Measurements from ENCODE around the gene UBLCP1.

Gene UBLCP1

DNA sequence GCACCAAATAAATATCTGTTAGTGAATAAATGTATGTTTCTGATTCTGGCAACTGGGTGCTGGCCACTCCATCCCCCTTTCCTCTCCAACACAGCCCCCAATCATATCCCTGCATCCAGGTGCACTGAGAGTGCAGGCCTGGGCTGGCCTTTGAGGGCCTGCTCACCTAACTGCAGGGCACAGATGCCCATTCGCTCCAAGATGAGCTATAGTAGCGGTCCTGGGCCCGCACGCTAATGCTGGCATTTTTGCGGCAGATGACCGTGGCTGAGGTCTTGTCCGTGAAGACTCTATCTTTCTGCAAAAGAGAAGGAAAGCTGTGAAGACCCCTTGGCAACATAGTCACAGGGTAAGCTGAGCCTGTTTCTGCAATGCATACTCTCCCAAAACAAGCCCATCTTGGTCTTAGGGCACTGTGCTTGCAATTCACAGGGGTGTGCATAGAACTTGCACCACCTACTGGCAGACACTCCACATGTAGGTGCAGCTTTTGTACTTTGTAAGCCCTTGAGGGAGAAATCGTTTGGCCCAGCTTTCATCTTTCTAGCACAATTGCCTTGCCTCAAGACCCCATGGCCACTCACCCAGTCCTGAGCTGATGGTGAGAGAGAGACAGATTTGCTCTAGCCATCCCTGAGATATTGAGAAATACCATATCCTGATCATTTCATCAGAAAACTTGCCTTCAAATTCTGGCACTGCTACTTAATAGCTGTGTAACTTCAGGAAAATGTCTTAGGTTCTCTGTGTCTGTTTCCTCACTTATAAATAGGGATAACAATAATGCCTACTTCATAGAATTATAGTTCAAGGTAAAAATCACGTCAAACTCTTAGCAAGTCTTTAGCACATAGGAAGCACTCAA is 53.7 kb downstream of the UBLCP1 start:
- DNase-seq, result no peak

DNA sequence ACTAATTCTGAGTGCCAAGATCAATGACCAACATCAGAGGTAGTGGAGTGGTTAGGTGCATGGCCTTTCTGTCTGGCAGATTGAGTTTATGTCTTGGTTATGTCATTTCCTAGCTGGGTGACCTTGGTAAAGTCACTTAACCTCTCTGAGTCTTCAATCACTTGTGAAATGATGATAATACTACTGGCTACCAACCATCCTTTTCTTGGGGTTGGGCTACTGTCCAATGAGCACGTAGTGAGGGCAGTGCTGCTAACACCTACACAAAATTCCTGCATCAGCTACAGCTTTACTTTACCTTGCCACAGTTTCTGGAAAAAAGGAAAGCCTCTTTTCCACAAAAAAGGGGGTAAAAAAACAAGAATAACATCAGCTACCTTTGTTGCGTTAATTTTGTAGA is 54.8 kb downstream of the UBLCP1 start:
- no peak for DNase-seq

DNA sequence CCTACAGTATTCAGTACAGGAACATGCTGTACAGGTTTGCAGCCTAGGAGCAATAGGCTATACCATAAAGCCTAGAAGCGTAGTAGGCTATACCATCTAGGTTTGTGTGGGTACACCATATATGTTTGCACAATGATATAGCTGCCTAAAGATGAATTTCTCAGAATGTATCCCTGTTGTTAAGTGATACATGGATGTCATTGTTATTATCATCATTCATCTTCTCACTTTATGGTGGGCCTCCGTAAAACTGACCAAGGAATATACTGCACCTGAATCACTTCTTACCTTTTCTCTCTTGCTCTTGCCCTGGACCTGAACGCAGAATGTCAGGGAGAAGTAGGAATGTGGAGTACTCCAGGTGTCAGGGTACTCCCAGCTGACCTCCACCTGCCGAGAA is 55.4 kb downstream of the UBLCP1 start:
- DNase-seq, result no peak

DNA sequence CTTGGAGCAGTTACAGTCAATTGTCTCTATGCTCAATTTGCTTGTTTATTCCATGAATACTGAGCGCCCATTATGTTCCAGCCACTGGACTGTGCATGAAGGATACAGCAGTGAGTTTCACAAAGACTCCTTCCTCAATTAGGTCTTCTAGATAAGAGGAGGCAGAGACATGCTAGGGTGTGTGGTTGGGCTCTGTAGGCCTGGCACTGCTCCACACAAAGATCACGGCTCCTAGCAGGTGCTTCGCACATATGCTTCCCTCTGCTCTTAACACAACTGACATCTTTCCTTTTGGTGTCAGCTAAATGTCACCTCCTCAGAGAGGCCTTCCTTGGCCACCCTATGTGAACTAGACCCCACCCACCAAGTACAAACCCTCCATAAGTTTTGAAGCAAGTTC is 56.3 kb downstream of the UBLCP1 start:
- no peak for DNase-seq

DNA sequence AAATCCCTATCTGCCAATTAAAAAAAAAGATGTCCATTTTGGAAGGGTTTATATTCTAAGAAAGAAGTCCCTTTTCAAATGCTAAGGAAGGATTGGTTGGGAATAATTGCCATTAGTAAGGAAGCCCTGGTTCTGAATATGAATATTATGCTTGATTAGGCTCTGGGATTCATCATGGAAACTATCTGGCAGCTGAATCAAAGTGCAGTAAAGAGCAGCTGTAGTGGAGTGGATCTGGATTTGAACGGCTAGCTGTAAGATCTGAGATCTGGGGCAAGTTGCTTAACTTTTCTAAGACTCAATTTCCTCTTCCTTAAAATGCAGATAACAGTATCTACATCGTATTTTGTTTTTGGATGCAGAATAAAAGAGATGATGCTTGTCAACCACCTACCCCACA is 56.7 kb downstream of the UBLCP1 start:
- DNase-seq, result no peak

DNA sequence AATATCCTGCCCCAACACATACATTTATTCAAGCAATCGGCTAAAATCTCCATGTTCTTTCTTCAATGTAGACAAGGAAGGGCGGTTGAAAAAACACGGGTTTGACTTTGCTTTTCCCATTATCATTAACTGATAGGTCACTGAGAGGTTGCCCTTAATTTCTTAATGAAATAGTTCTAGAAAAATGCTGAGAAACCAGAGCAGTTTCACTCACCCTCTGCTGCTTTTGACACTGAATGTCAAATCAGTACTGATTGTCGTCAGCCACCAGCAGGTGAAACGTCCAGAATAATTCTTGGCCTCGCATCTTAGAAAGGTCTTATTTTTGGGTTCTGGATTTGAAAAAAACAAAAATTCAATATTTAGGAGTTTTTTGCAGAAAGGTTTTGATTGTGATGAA is 59.1 kb downstream of the UBLCP1 start:
- no peak for DNase-seq

DNA sequence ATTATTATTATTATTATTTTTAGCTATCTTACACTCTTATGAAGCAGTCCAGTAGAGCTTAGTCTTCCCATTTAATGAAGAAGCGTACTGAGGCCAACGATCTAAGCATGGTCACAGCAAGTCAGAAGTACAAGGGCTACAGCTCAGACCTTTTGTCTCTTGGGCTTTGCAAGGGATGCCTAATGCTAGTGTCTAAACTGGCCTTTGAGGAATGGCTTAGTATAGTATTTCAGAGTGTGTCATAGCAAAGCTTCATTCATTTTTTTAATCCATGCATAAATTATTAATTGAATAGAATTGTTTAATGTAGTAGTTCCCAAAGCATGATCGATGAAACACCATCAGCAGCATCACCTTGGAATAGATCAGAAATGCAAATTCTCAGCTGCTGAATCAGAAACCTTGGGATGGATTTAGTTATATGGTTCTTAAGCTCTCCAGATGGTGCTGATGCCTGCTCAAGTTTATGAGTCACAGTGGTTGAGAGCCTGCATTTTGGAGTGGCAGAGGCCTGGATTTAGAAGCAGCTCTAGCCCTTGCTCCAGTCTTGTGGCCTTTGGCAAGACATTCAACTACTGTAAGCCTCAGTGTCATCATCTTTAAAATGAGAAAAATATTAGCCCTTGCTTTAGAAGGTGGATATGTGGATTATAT is 61.1 kb downstream of the UBLCP1 start:
- no peak for DNase-seq

DNA sequence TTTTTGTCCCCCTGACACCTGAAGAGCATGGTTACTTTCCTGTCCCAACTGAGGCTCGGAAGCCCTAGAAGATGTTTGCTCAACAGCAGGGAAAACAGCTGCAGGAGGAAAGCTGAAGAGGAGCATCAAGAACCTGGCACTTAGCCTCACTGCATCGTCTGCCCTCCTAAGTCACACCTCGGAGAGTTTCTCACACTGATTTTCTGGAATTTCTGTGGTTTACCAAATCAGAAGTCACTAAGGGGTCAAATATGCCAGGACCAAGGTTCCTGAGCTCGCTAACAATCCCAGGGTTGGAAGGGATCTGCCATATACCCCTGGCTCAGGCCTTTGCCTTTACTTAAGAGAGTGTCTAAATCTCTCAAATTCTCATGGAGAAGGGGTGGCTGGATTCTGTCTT is 61.9 kb downstream of the UBLCP1 start:
- DNase-seq, result no peak

DNA sequence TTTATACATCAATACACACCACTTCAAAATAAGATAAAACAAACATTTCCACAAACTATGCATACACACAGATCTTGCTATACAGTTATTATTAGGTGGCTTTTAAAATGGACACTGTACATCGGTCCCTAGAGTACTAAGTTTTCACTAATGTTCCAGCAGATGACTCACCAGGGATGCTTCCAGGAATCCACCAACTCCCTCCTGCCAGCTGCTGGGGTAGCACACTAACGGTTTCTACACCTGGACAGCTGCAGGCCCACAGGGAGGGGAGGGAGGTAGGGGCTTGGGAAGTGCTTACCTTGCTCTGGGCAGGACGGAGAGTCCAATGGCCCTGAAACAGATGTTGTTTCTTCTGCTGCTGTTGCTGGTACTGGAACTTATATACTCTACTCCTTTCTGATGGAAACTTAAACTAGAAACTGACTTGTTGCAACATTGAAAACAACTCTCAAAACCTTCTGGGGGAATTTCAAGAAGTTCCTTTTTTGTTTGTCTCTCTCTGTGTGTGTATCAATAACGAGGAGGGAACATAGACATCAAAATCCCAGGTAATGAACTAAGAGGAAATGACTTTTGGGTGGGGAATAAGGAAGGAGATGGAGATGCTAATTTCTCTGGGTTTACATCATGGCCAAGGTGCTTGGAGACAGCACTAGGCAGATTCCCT is 67.2 kb downstream of the UBLCP1 start, which contains the start of gene IL12B:
TSS of gene IL12B (minus strand) at position 357 of the 670 bp plus-strand sequence. CDS start 3,705 bp downstream, outside the sequence.
- DNase-seq, result no peak

DNA sequence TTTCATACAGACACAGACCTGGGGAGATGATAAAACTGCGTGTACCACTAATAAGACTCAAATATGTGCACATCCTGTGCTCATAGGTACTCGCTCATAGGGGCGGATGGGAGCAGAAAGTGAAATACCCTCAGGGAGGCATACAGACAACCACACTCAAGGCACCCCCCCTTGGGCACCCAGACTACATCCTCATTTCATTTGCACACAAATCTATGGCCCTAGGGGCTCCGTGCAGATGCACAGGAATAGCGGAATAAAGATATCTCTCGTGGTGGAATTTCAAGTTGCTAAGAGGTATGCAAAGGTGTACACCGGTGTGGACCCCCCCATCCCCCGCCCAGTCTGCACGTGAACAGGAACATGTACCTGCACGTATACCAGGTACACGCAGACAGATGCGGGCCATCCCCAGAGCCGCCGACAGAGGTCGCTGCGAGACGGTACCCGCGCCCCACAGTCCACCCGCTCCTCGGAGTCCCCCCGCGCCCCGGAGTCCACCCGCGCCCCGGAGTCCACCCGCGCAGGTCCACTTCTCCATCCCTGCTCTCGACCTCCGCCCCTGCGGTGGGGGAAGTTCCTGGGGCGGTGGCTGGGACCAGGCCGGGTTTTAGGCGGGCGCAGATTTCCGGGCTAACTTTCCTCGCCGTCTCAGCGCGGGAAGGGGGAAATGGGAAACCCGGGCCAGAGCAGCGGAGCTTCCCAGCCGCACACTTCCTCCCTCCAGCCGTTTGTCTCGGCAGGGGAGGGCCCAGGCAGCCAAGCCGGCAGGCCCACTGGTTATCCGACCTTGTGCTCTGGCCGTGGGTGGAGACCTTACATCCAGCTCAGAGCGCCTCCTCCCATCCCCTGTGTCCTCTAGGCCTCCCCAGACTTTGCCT is 68.2 kb downstream of the UBLCP1 start:
- DNase-seq, result peak; percentile 59

DNA sequence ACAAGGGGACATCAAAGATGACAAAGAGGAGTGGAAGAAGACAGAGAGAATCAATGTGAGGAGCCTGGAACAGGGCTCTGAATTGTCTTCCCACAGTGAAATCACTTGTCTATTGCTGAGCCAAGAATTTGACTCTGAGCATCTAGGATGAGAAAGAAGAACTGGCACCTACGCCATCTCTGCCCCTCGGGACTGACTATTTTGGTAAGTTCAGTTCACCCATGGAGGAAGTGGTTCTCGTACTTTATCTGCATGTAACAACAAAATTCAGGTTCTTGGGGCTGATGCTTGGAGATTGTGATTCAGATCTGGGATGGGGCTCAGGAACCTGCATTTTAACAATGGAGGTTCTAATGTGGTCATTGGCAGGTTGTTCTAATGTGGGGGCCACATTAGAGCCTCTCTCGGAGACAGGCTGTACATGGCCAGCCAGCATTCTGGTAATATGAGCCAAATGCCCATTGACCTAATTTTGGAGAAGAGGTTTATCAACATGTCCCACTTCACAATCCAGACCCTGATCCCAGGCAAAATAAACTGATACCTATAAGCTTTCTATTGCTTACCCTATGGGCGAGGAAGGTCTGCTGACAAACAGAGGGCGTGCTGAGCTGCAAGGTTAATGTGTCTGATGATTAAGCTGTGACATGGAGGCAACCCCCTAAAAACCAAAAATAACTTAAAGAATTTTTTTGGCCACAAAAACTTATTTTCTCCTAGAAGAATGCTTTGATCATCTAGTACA is 69.9 kb downstream of the UBLCP1 start:
- DNase-seq, result no peak

DNA sequence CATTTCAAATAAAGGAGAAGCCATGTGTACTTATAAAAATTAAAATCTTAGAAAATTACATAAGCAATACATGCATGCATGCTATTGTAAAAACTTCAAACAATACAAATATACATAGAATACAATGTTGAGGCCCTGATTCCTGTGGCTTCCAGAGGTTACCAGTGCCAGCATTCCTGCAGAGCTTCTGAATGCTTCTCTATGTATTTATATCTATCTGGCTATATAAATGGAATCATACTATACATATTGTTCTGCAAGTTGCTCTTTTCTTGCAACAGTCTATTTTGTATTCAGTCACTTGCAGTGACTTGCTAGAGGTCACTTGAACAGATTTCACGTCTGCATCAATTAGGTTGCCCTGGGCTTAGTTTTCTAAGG is 70.4 kb downstream of the UBLCP1 start:
- no peak for DNase-seq
